GM21390 (cell line): Measurements from ENCODE around the gene BAHCC1.
A peak's percentile ranks its signal among the peaks of the same experiment; 100 is the strongest.

Experiments
- ATAC-seq: cut with Tn5 transposase; IDR thresholded peaks from one replicate; pipeline ENCODE4 v1.9.1; 2021; ENCODE audit not compliant: unreplicated experiment

The BAHCC1 gene

DNA sequence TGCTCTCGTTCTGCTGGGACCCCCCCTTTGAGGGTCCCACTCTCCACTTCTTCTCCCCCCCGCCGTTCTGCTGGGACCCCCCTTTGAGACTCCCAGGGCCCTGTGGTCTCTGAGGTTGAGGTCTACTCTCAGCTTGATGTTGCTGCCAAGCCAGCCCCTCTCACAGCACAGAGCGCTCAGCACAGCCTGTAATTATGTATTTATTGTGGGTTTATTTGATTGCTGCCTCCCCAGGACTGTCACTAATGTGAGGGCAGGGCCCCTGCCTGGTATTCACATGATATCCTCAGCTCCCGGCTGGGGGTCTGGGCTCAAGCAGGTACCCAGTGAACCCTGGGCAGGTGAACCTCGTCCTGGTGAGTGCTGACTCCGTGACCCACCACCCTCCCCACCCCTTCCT lies 81.9 kb downstream of the BAHCC1 start:
- no peak for ATAC-seq

DNA sequence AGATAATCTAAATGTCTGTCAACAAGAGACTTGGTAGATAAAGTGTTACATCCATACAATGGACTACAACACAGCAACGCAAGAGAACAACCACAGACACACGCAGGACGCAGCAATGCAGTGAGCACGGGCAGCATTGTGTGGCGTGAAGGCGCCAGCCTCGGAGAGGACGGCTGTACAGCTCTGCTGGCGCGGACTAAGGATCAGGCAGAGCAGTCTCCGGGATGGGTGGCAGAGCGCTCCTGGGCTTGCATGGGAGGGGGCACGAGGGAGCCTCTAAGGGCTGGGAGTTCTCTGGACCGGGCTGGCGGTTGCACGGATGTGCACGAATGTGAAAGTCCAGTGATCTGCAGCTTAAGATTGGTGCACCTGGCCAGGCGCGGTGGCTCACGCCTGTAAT lies 82.9 kb downstream of the BAHCC1 start:
- no peak for ATAC-seq

DNA sequence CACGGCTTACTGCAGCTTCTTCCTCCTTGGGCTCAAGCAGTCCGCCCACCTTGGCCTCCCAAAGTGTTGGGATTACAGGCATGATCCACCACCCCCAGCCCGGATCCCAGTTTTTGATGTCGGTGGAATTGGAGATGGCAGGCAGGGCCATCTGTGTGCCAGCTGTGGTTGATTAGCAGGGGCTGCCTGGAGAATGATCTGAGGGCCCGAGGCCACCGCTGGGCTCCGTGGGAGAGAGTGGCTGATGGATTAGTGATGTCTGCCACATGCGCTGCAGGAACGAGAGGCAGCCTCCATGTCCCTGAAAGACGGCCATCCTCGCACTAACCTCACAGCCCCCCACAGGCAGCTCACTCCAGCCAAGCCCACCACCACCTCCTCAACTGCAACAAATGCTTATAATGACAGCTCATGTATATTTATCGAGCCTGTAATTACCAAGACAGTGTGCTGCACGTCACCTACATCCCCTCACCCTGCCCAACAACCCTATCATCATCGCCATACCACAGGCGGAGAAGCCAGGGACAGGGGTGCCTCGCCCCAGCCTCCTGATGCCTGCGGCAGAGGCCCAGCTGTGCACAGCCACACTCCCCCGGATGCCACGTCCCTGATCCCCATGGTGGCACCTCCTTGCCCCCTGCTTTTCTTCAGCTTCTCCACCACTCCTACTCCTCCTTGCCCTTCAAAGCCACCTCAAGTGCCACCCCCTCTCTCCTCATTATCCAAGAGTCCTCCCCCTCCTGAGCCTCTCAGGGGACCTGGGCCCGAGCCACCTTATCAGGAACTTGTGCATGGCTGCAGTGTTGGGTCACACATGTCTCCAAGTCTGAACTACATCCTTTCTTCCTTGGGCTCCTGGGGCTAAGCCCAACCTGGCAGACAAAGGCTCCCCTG lies 84.2 kb downstream of the BAHCC1 start:
- no peak for ATAC-seq

DNA sequence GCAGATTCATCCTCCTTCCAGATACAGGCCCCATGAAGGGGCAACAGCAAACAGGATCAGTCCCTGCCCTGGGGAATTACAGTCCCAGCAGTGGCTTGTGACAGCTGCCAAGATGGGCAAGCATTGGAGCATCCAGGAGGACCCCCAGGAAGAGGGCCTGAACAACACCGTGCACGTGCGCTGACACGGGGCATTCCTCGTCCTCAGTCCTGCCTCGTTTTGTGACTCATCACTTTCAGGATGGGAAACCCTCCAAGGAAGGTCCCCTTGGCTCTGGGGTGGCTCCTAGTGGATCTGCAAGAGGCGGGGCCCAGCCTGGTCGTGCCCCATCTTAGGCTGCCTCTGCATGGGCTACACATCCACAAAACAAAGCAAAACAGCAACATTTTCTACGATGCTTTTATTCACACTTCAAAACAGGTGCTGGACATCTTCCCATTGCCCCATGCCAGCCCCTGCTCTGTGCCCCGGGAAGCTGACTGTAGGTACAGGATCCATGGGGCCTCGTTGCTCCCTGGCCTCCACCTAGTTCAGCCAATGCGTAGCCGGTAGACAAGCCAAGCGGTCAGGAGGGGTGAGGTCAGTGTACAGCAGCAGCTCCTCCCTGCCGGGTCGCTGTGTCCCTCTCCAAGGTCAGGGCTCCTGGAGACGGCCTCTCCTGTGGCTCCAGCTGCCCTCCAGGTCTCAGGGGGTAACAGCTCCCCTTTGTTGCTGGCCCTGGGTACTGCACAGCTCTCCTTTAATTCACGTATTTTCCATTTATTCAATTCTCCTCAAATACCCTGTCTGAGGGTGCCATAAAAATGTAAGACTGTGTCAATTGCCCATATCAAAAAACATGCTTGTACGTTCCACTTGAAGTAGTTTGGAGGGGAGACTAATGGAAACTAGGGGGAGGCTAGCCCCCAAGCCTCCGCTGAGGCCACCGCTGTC lies 85.1 kb downstream of the BAHCC1 start:
- ATAC-seq: no peak

DNA sequence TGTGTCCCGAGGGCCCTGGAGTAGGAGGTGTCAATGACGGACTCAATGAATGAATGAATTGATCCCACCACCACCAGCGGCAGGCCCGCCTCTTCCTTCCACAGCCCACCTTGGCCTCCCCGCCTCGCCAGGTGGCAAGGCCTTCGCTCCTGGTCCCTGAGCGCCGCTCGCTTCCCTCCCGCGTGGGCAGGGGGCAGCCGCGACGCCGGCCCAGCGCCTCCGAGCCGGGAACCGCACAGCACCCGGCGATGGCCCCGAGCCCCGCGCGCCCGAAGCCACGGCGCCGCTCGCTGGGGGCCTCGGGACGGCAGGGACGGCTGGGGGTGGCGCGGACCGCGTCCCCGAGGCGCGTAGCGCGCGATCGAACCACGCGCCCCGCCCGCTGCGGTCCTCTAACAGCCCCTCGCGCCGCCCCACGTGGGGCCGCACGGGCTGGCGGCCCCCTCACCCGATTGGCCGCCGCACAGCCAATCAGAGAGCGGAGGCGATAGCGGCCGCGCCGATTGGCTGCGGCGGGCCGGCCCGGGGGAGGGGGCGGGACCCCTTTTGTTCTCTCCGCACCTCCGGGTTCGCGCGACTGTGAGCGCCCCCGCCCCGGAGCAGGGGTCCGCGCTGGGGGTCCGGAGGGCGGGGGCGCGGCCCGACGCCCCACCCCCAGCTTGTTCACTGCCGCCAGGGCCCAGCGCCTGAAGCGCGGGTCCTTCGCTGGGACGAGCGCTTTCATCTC lies 86.0 kb downstream of the BAHCC1 start:
- ATAC-seq: no peak

DNA sequence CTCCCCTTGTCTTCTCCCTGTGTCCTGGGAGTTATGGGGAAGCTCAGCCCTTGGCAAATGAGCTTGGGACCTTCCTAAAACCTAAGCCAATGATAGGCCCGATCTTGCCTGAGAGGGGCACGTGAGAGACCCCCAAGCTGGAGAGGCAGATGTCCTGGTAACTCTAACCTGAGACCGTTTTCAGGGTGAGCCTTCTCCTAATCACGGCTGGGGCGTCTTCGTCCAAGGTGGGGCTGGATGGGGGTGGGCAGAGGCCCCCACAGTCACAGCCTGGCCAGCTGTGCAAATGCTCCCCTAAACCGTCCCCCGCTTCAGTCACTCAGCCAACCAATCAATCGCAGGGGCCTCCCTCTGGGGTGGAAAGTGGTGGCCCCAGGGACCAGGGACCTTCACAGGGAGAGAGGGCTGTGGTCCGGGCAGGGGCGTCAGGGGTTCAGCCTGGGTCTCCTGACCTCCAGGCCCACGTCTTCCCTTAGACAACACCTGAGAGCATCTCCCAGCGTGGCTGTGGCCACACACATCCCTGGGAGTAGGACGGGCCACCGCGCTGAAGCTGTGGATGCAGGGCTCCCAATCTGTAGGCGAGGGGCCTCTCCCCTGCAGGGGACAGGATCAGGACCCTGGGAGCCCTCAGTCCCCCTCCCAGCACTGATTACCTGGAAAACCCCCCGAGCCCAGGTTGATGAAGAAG lies 86.7 kb downstream of the BAHCC1 start:
- no peak for ATAC-seq

DNA sequence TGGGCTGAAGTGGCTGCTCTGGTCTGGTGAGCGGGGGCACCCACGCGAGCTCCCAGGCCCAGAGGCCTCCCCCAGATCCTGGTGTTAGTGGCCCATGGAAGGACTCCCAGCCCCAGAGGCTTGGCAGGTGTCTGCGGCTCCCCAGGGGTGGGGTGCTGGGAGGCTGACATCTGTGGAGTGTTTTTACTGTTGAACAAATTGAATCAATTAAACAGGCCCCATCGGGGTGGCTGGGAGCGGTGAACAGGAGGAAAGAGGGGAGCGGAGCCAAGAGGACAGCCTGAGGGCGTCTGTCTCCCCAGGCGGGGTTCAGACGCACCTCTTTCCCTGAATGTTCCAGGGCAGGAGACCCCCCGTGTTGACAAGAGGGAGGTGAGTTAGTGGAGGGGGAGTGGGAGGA lies 87.4 kb downstream of the BAHCC1 start:
- ATAC-seq: no peak

DNA sequence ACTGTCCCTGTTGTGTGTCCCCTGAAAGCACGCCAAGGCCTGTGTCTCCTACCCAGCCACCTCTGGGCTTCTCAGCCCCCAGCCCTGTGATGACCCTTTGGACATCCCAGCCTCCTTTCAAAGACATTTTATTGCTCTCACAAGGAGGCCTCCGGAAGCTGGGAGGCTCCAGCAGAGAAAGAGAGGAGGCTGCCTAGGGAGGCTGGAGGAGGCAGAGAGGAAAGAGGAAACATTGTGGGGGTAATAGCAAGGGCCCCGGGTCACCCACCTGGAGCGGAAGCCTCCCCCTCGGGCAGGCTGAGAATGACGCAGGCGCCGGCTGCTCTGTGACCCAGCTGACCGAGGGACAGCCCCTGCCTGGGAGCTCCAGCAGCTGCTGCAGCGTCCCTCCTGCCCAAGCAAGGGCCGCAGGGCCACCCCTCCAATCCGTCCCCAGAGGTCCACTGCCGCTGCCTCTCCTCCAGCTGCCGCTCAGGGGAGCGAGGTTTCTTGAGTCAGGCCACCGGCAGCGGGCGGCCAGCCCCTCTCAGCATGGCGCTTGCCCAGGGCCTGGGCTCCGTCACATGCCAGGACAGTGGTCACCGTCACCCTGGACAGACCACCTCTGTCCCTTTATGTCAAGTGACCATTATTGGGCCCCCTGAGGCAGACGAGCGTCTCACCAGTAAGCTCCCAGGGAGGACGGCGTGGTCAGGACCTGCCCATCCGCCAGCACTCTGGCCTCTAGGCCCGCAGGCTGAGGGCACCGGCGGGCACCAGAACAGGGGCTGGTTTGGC lies 88.0 kb downstream of the BAHCC1 start:
- no peak for ATAC-seq

DNA sequence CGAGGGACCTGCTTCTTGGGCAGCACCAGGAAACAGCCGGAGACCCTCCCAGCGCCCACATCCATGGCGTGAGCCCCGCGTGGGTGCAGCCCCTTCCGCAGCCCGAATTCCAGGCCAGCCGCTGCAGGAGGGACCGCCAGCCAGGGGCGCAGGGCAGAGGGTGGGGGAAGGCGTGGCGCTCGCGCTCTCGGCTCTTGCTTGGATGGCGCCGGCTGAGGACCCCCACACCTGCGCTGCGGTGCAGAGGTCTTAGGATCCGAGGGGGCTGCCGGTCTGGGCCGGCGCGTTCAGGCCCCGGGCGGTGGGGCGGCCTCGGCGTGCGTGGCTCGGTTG lies 88.6 kb downstream of the BAHCC1 start:
- ATAC-seq: no peak

DNA sequence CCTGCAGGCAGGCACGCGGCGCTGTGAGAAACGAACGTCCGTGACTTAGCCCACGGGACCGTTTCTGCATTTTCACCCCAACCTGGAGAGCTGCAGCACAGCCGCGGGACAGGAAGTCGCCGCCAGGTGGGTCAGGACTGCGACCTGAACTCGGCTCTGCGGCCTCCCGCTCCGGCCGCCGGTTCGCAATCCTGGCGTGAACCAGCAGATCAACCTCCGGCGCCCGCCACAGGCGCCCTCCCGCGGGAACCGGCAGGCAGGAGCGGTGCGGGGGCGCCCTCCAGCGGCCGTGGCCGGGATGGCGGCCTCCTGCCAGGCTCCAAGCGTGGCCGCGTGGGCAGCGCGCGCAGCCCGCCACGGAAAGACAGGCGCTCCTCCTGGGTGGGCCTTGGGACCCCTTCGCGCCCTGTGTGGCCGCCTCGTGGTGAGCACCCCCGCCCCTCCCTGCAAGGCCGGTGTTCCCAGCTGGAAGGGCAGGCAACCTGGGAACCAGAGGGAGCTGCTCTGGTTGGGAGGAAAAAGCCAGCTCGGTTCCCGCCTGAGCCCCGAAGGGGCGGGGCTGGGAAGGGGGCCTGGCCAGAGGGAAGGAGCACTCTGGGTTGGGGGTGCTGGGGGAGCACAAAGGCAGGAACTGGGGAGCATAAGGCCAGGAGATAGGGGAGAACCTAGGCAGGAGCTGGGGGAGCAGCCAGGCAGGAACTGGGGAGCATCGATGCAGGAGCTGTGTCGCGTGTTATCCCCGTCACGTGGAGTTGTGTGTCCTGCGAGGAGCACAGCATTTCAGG lies 89.1 kb downstream of the BAHCC1 start:
- peak; percentile 51 for ATAC-seq

DNA sequence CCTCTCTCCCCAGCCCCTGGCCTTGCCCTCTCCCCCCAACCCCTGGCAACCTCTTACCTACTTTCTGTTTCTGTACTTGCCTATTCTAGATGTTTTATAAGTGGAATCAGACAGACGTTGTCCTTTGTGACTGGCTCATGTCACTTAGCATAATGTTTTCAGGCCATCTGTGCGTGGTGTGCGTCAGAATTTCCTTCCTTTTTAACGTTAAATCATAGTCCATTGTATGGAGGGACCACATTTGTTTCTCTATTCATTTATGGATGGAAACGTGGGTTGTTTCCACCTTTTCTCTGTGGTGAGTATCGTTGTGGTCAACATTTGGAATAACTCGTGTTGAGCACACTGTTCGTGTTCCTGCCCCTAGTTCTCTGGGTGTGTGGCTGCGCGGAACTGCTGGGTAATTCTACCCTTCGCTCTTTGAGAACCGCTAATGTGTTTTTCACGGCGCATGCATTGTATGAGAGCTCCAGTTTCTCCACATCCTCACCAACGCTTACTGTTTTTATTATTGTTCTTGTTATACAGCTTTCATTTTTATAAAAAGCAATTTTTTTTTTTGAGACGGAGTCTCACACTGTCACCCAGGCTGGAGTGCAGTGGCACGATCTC lies 91.0 kb downstream of the BAHCC1 start:
- ATAC-seq: no peak

DNA sequence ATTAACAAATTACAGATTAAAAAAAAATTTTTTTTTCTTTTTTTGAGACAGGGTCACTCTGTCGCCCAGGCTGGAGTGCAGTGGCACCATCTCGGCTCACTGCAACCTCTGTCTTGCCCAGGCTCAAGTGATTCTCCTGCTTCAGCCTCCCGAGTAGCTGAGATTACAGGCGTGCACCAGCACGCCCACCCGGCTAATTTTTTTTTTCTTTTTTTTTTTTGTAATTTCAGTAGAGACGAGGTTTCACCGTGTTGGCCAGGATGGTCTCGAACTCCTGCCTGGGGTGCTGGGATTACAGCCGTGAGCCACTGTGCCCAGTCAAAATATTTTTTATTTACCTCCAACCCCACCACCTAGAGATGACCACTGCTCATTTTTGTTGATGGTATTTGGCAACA lies 91.8 kb downstream of the BAHCC1 start:
- no peak for ATAC-seq

DNA sequence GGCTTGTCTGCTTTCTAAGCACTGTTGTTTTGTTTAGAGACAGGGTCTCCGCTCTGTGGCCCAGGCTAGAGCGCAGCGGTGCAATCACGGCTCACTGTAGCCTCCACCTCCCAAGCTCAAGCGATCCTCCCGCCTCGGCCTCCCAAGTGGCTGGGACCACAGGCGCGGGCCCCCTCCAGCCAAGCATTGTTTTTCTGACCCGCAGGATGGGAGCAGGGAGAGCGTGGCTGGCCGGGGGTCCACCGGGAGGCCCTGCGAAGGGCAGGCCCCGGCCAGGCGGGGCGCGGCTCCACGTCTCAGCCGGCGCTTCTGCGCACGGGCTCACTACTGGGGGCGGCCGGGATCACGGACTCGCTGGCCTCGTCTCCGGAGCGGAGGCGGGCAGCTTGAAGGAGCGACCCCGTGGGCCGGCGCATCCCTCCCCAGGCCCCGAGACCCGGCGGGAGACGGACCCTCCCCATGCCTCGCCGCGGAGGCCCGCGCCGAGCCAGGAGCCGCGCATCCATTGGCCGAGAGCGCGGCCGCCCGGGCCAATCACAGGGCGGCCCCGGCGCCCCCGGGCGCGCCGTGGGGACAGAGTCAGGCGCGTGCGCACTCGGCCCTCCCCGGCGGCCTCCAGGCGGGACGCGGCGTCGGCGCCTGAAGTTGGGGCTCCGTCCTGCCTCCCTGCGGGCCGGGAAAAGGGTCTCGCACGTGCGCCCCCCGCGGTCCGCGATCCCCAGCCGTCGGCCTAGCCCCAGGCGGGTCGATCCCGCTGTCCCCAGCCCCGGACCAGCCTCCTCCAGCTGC lies 92.4 kb downstream of the BAHCC1 start:
- ATAC-seq: peak; percentile 51

DNA sequence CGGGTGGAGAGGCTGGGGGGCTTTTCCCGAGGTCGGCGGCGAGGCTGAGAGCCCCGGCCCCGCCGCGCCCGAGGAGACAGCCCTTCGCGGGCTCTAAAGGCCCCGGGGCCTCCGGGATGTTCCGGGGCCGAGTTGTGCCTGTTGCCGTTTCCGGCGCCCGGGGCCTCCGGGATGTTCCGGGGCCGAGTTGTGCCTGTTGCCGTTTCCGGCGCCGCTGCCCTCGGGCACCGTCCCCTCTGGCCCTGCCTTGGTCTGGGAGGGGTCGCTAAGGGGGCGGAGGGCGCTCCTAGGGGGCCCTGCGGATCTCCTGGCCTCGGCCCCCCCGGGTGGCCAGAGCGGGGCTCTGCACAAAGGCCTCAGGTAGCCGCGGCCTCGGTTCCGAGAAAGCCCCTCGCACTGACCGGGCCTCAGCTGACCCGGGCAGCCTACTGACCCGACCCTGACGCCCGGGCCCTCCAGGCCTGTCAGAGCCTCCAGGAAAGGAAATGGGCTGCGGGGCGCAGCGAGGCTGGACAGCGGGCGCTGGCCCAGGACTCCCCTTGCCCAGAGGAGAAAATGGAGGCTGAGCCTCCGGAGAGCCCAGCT lies 93.1 kb downstream of the BAHCC1 start:
- ATAC-seq: no peak

DNA sequence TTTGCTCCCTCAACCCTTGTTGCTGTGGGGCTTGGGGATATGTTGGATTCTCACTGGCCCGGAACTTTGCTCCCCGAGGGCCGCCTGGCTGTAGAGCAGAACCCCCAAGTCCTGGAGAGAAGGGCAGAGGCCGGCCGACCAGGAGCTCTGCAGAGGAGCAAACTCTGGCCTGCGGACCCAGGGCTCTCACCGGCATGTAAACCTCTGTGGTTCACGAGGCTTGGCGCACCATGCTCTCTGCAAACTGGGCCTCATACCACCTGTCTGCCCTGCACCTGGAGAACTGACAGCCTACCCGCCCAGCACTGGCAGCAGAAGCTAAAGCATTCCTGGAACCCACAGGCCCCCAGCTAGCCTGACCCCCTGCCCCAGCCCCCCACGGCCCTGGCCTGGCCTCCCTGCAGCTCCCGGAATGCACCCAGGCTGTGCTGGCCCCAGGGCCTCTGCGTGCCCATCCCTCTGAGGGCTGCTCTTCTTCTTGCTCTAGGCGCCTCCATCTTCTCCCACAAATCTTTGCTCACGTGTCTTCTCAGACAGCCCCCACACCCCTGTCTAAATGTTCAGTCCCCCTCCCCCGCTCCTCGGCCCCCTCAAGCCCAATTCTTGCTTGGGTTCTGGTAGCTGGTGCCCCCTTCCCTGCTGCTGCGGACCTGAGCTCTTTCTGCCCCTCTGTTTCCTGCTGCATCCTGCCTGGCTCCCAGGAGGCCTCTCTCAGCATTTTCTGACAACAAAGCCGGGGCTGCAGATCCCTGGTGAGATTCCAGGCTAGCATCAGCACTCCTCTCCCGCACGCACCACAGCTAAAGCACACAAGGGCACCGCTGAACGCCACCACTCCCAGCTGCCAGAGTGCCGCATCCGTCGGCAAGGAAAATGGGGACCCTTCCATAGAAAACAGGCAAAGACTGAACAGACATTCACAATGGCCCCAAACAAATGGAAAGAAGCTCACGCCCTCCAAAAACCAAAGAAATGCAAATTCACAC lies 94.0 kb downstream of the BAHCC1 start:
- ATAC-seq: no peak
